VCaP (cell line): ENCODE data around the gene RPS28.
"Not testable (repeated sequence)": the region's sequence is repeated elsewhere in the genome, so short reads cannot be mapped to it uniquely, and the experiment has no call there.

ENCODE experiments used
- H3K27ac ChIP-seq: fragments of 450-650 bp; 2 replicates; pipeline ENCODE4 v1.5.1; 2017
- CTCF ChIP-seq: fragments of 450-650 bp; conservative IDR thresholded peaks from 2 replicates; pipeline ENCODE4 v1.5.1; 2017; ENCODE audit warnings: mild to moderate bottlenecking, moderate library complexity

The RPS28 gene

GRCh38 chr19:8321067-8321985 lies at the start of gene RPS28, which contains the start of gene NDUFA7:
Gene RPS28 (plus strand): TSS chr19:8321496. CDS start chr19:8321531, 35 bp downstream.
Gene NDUFA7 (minus strand): TSS chr19:8321375. CDS start chr19:8321358, 17 bp downstream.
- peak within 1 kb of the TSS; percentile 82 for H3K27ac ChIP-seq
- 0 out of 2 replicates have a peak, but pooled peaks have one; percentile 7 for TF ChIP-seq CTCF

GRCh38 chr19:8276508-8276907 lies 44.8 kb upstream of the RPS28 start:
- not testable (repeated sequence) for H3K27ac ChIP-seq

- H3K27ac ChIP-seq: not testable (repeated sequence)
Measured at GRCh38 chr19:8291337-8291736, 30.0 kb upstream of the RPS28 start.

- H3K27ac ChIP-seq: no peak overlapping the region
- TF ChIP-seq CTCF: no peak
Measured at GRCh38 chr19:8302357-8302691, 19.0 kb upstream of the RPS28 start.

GRCh38 chr19:8302734-8303133 lies 18.6 kb upstream of the RPS28 start:
- no peak overlapping the region for H3K27ac ChIP-seq
- TF ChIP-seq CTCF: no peak

- no peak overlapping the region for H3K27ac ChIP-seq
- no peak for TF ChIP-seq CTCF
Measured at GRCh38 chr19:8304841-8305621, 16.3 kb upstream of the RPS28 start.

GRCh38 chr19:8305798-8306197 lies 15.5 kb upstream of the RPS28 start:
- peak overlapping the region; percentile 70; the same call in 1 of the 2 replicates for H3K27ac ChIP-seq
- no peak for TF ChIP-seq CTCF

GRCh38 chr19:8306235-8307054 lies 14.9 kb upstream of the RPS28 start:
- no peak for TF ChIP-seq CTCF
- H3K27ac ChIP-seq: peak overlapping the region; percentile 70; the same call in 1 of the 2 replicates
